H1 (cell line): ENCODE data around the gene MOB1B. TPM values are rescaled to one million over a fixed set of nuclear protein-coding genes. Genes with fewer than 3 reads are reported as not detected.

ENCODE experiments used
- BCL11A ChIP-seq, 2 experiments: IDR thresholded peaks; one replicate each; pipeline ENCODE4 v1.6.1; 2011; ENCODE audit warnings: low read depth in 2 of 2, low read length in 2 of 2, mild to moderate bottlenecking in 2 of 2
- CHD1 ChIP-seq: IDR thresholded peaks from 2 replicates; pipeline ENCODE4 v1.6.1; 2012; ENCODE audit warnings: low read depth, low read length, improper control_type of control experiment
- EP300 ChIP-seq, 2 experiments: IDR thresholded peaks; 1 replicate in 1 of 2; 2 replicates in 1 of 2; pipeline ENCODE4 v1.6.1; 2011 to 2012; ENCODE audit warnings: low read depth in 2 of 2, low read length in 2 of 2, mild to moderate bottlenecking in 2 of 2, borderline replicate concordance in 1 of 2, inconsistent platforms in 1 of 2, moderate library complexity in 1 of 2
- HDAC6 ChIP-seq: IDR thresholded peaks from one replicate; pipeline ENCODE4 v1.7.1; 2012; ENCODE audit warnings: low read depth, mild to moderate bottlenecking, inconsistent platforms, low read length, moderate library complexity
- KDM4A ChIP-seq: IDR thresholded peaks from one replicate; pipeline ENCODE4 v1.7.1; 2012; ENCODE audit warnings: low read depth, mild to moderate bottlenecking, moderate library complexity, low read length, inconsistent platforms; ENCODE audit not compliant: severe bottlenecking
- KDM5A ChIP-seq: fragments of 200-600 bp; IDR thresholded peaks from 2 replicates; pipeline ENCODE4 v1.7.1; 2012; ENCODE audit warnings: mild to moderate bottlenecking, low read length, inconsistent platforms, mixed read lengths
- NRF1 ChIP-seq: IDR thresholded peaks from 2 replicates; pipeline ENCODE4 v1.6.1; 2011; ENCODE audit warnings: mild to moderate bottlenecking, low read depth, low read length, improper control_type of control experiment
- SAP30 ChIP-seq: fragments of 300-600 bp; sonication (generic); IDR thresholded peaks from 2 replicates; pipeline ENCODE4 v1.7.1; 2012; ENCODE audit warnings: low read length, moderate library complexity, mild to moderate bottlenecking, inconsistent platforms; ENCODE audit not compliant: insufficient read depth, insufficient replicate concordance
- polyA plus RNA-seq, 7 experiments: library from polyadenylated mRNA; depleted of rRNA in 3 of 7; stranded (reverse) in 5 of 7; unstranded in 2 of 7; fragments of >200 nt in 5 of 7; fragments of 200-250 nt in 2 of 7; gene quantifications; 1 replicate in 5 of 7; 2 replicates in 1 of 7; 4 replicates in 1 of 7; pipeline versions ENCODE4 v1.2.1 to v1.2.3, GENCODE V29; 2011 to 2013; ENCODE audit warnings: missing spikeins in 2 of 7, mixed read lengths in 2 of 7
- total RNA-seq: library from RNA; stranded (reverse); fragmentation: NEBNext Ultra II Directional; extraction: Animal tissue kit (Norgen Biotek cat#: 25700); gene quantifications from 2 replicates; pipeline ENCODE4 v1.2.1, GENCODE V29; 2021

Gene MOB1B
- total and polyA plus RNA-seq, 2 of the 8 experiments (the other 6 are each of a cell fraction or from before 2014, with no cell fraction given), result 3.8 to 33.5 TPM

GRCh38 chr4:71020611-71021010 lies 118.4 kb downstream of the MOB1B start (continued):
- TF ChIP-seq CHD1 (no peak), NRF1 (no peak), KDM4A (no peak), SAP30 (no peak), EP300 (IDR thresholded peaks at IDR 0.05; ENCODE audit: borderline replicate concordance in 1 of 2, low read depth in 2 of 2, low read length in 2 of 2) (no peak), KDM5A (no peak), BCL11A (IDR thresholded peaks at IDR 0.05; ENCODE audit: low read depth in 2 of 2, low read length in 2 of 2) (no peak), HDAC6 (no peak)
